ENCODE data around the gene ASPHD2.

DNA sequence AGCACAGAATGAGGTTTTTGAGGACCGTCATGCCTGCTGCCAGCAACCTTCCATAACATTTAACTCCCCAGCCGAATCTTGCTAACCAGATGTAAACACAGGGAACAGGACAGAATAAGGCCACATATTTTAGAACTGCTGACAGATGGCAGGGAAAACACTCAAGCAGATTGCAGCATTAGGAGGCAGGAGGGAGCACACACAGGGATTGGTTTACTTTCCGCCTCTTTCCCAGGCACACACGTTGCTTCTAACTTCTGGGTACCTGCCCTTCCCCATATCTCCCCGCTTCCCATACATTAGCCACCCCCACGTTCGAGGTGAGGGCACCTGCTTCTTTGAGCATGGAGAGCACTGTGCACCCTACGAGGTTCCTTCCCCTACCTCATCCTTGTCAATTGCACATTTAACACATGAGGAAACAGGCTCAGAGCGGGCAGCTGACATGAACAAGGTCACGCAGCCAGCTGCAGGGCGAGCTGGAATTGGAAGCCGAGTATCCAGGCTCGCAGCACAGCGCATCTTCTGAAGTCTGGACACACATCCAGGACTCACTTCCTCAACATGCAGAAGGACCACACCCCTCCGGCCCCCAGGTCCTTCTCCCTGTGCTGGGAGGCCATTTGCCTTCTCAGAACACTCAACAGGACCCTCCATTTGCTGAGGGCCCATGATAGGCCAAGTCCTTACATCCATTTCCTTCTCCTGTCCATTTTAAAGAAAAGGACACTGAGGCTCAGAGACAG is 18.7 kb downstream of the ASPHD2 start:
- no peak for TF ChIP-seq YY1 (IDR thresholded peaks at IDR 0.05; ENCODE audit: low read depth)
- no peak for TF ChIP-seq TEAD4 (IDR thresholded peaks at IDR 0.05)
- TF ChIP-seq, protein P1, sequence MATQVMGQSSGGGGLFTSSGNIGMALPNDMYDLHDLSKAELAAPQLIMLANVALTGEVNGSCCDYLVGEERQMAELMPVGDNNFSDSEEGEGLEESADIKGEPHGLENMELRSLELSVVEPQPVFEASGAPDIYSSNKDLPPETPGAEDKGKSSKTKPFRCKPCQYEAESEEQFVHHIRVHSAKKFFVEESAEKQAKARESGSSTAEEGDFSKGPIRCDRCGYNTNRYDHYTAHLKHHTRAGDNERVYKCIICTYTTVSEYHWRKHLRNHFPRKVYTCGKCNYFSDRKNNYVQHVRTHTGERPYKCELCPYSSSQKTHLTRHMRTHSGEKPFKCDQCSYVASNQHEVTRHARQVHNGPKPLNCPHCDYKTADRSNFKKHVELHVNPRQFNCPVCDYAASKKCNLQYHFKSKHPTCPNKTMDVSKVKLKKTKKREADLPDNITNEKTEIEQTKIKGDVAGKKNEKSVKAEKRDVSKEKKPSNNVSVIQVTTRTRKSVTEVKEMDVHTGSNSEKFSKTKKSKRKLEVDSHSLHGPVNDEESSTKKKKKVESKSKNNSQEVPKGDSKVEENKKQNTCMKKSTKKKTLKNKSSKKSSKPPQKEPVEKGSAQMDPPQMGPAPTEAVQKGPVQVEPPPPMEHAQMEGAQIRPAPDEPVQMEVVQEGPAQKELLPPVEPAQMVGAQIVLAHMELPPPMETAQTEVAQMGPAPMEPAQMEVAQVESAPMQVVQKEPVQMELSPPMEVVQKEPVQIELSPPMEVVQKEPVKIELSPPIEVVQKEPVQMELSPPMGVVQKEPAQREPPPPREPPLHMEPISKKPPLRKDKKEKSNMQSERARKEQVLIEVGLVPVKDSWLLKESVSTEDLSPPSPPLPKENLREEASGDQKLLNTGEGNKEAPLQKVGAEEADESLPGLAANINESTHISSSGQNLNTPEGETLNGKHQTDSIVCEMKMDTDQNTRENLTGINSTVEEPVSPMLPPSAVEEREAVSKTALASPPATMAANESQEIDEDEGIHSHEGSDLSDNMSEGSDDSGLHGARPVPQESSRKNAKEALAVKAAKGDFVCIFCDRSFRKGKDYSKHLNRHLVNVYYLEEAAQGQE (IDR thresholded peaks at IDR 0.05; ENCODE audit: low read depth) = no peak
- no peak for TF ChIP-seq EGR1 (IDR thresholded peaks at IDR 0.05)
- no peak for TF ChIP-seq ZBTB7A (IDR thresholded peaks at IDR 0.05; ENCODE audit: low read depth)
- TF ChIP-seq CEBPB (IDR thresholded peaks at IDR 0.05) = no peak
- TF ChIP-seq TAF1 (IDR thresholded peaks at IDR 0.05; ENCODE audit: low read depth) = no peak
- TF ChIP-seq FOXM1 (IDR thresholded peaks at IDR 0.05; ENCODE audit: borderline replicate concordance, low read depth) = no peak

All from Ishikawa (cell line).